DMS79 (cell line): ENCODE data around the gene ZGPAT.

Experiments
- DNase-seq: peaks from one replicate; lab custom pipeline; 2025; lab: John Stamatoyannopoulos, UW

Gene ZGPAT

DNA sequence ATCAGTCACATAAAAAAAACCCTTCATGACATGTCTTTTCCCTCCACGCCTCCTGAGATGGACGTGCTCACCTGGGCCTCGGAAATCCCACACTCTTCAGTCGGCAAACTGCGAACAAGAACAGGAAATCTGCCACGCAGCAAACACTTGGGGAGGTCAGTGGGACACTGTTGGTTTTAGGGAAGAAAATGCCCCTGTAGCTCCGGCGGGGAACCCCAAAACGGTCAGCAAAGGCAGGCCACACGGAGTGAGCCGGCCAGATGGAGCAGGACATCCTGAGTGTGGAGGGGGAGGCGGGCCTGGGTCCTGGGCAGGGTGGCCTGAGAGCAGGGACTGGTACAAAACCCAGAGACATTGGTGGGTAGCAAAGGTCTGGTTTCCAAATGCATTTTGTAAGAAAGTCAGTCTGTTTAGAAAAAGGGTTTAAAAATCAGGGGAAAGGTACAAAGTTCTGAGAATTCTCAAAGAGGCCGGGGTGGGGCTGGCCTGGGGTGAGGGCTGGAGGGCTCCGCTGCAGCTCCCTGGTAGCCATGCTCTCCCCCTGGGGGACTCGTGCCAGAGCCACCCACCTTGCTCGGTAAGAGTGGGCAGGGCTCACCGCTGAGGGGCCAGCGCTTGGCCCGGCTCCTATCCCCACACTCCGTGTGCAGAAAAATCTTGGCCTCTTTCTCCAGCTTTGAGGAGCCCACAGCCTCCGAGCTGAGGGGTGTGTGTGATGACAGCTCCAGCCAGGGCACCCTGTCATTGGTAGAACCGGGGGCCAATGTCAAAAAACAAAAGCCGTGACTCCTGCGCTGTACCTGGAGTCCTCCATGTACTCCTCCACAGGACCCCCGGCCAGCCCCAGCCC is 37.0 kb downstream of the ZGPAT start:
- no peak for DNase-seq

GRCh38 chr20:63745424-63745805 is 37.6 kb downstream of the ZGPAT start:
- DNase-seq: no peak

DNA sequence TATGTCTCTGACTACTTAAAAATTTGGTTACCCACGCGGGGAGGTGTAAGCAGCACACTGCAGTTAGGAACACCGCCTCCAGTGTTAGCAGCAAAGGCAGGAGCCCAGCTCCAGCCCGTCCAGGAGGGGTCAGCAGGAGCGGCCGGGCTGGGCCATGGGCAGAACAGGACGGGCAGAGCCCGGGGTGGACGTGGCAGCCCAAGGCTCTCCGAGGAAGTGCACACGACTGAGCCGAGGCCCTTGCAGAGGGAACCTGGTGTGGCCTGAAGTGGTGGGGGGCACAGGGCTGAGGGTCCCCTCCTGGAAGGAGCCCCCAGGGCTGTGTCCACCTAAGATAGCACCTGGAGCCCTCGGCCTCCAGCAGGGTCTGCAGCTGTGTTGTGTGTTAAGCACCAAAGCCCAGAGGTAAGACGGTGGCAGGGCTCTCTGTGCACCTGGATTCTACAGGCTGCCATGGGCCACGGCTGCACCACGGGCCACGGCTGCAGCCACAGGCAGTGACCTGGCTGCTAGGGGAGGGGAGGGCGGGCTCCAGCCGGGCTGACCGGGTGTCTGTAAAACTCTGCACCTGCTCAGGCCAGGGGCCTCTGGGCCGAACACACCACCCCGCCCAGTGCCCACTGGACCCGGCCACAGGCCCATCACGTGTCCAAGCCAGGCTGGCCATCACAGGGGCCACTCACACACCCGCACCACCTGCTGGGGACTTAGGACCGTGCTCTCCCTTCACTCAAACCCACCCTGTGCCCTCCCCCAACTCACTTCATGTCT is 38.3 kb downstream of the ZGPAT start:
- no peak for DNase-seq

DNA sequence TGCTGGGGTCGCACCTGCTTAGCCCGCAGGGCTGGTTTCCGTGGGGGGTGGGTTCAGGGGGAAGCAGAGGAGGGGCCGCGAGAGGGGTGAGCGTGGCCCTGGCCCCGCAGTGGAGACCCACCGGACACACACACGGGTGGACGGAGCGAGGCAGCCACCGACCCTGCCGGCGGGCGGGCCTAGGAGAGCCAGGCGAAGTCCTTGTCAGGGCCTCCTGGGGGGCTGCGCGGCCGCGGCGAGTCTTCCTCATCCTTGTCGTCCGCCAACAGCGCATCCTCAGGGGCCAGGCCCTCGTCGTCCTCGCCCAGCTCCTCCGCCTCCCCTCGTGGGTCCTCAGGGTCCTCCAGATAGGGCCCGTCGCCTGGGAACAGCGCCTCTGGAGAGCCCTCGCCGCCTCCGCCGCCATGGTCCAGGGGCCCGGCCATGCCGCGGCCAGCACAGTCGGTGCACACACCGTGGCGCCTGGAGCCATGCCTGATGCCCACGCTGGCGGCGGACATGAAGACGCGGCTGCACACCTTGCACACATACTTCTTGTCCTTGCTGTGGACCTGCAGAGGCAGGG is 39.0 kb downstream of the ZGPAT start:
- DNase-seq: no peak

GRCh38 chr20:63747622-63748069 is 39.8 kb downstream of the ZGPAT start:
- no peak for DNase-seq

DNA sequence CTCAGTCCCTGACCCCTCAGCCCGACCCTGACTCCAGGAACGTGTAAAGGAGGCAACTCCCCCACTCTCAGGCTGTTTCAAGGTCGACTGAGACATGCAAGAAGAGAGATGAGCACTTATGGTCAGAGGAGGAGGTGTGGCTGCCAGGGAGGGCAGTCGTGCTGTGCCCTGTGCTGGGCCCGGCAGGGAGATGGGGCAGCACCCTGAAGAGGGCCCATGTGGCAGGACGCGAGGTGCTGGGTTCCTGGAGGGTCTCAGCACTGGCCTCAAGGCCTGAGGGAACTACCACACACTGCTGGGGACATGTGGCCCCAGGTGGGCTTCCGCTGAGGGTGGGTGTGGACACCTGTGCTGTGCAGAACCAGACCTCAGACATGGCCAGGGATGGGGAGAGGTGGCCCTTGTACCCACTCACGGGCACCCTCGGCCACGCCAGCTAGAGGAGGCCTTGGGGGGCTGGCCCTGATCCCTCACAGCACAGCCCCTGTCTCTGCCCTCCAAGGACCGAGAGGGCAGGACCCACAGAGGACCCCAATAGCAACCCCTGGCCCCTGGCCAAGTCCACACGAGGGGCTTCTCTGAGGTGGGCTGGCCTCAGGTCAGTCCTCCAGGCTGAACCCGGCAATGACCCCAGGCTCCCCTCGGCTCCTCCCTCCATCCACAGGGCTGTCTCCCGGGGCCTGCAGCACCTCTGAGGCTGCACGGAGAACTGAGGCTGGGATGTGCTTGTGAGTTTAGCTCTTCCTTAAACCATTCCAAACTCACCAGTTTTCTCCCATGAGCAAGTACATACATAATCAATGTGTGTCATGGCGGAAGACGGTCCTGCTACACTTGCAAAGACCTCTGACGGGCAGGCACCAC is 40.5 kb downstream of the ZGPAT start:
- no peak for DNase-seq

- DNase-seq: no peak
Measured at GRCh38 chr20:63748934-63749270, 41.1 kb downstream of the ZGPAT start.

- no peak for DNase-seq
Measured at GRCh38 chr20:63749597-63750508, 42.0 kb downstream of the ZGPAT start.

- no peak for DNase-seq
Measured at GRCh38 chr20:63750807-63751470, 43.1 kb downstream of the ZGPAT start.

GRCh38 chr20:63751471-63752271 is 43.8 kb downstream of the ZGPAT start:
- DNase-seq: no peak

DNA sequence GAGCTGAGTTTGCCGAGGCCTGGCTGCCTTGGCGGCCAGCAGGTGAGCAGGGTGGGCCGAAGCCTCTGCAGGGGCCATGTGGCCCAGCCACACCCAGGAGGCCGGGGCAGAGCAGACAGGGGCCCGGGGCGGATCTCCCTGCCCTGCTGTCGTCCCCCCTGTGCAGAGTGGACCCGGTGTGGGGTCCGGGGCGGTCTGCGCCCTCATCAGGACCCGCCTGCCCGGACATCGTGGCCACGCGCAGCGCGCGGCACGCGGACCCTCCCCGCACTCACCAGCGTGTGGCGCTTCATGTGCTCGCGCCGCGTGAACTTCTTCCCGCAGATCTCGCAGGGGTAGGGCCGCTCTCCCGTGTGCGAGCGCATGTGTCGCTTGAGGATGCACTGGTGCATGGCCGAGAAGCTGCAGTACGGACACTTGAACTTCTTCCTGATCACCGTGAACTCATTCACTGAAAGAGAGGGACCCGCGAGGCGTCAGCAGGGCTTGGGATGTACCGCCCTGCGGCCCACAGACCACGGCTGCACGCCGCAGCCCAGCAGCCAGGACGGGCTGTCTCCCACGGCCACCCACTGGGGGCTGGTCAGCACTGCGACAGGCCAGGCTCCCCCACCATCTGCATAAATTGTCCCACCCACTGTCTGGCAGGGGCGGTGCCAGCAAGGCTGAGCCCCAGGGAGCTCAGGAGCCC is 44.7 kb downstream of the ZGPAT start:
- no peak for DNase-seq

- DNase-seq: no peak
Measured at GRCh38 chr20:63753381-63753780, 45.5 kb downstream of the ZGPAT start.

DNA sequence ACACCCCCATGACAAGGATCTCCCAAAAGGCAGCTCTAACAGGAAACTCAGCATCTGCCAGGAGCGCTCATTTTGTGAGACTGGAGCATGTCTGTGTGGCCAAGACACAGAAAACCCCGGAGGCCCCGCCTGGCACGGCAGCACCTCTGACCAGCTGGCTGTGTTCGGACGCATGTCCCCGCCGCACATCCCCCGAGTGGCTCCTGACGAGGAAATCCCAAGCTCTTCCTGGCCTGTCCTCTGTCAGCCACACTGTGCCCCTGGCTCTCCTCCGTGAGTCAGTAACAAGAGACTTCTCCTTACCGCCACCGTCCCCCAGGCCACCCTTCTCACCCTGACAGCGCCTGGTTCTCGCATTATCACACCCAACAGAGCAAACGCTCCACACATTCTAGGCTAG is 46.2 kb downstream of the ZGPAT start:
- DNase-seq: no peak

- no peak for DNase-seq
Measured at GRCh38 chr20:63755933-63756647, 48.3 kb downstream of the ZGPAT start.

GRCh38 chr20:63756648-63756991 is 48.8 kb downstream of the ZGPAT start:
- DNase-seq: no peak

GRCh38 chr20:63758152-63758551 is 50.3 kb downstream of the ZGPAT start:
- DNase-seq: no peak

DNA sequence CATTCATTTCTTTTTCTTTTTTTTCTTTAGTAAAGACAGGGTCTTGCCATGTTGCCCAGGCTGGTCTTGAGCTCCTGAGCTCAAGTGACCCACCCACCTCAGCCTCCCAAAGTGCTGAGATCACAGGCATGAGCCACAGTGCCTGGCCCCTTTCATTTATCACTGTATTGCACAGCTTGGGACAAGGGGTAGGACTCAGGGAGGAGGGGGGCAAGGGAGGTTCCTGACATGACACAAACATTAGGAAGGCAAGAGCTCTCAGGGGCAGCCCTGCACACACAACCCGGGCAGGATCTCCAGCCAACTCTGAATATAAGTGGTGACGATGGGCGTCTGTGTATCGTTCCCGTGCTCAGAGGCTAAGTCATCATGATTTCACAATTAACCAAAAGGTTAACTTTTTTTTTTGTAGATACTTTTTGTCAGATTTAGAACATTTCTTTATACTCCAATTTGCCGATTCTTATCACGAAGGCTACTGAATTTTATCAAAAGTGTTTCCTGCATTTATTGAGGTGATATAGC is 51.6 kb downstream of the ZGPAT start:
- no peak for DNase-seq
